ENCODE data around the gene SBNO1.

SBNO1 gene

DNA sequence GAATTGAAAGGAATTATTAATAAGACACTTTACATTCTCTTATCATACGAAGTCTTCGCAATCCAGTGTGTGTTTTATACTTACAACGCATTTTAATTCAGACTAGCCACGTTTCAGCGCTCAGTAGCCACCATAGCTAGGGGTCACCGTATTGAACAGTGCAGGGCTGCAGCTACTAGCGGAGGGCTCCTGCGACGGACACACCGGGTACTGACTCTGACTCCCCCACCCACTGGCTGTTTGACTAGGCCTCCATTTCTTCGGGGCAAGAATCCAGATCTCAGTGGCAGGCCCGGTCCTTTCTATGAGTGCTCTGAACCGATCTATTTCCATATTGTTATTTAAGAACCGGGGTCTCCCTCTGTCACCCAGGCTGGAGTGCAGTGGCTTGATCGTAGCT lies 91.5 kb downstream of the SBNO1 start:
- no peak overlapping the region for H3K4me3 Mint-ChIP-seq
- no peaks in the 10 kb centered on the region for H3K36me3 Mint-ChIP-seq
- no peaks in the 10 kb centered on the region for H3K27me3 Mint-ChIP-seq

DNA sequence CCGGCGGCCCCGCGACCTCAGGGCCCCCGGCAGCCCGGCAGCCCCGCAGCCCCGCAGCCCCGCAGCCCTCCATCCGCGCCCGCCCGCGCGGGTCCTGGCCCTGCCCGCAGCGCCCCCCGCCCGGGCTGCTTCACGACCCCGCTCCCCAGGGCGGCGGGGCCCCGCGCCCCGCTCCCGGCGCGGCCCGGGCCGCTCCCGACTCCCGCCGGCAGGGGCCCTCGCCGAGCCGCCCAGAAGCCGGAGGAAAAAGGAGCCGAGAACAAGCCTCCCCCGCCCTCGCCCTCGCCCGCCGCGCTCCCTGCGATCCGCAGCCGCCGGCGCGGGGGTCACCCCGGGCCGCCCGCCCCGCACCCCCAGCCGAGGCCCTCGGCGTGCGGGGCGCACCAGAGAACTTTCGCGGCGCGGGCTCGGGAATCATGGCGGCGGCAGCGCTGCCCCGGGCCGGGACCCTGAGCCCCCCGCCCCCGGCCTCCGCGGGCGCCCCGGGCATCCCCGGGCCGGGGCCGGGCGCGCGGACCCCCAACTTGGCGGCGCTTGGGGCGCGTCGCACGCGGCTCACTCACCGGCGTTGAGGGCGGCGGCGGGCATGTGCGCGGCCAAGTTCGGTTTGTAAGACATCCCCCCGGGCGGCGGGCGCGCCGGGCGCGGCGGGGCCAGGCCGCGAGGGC lies 93.5 kb downstream of the SBNO1 start:
- Mint-ChIP-seq H3K36me3 (no peaks in the 10 kb centered on the region), H3K4me1 (peaks cover 28% of the 10 kb centered on the region), H3K4me3 (no peak overlapping the region), H3K9me3 (no peaks in the 10 kb centered on the region), H3K27ac (no peak overlapping the region), H3K27me3 (no peaks in the 10 kb centered on the region)
- peak; percentile 78 for ATAC-seq

More for the DNA sequence above, 91.5 kb downstream of the SBNO1 start:
- Mint-ChIP-seq H3K4me1 (peaks cover 29% of the 10 kb centered on the region), H3K9me3 (no peaks in the 10 kb centered on the region), H3K27ac (no peak overlapping the region)
- ATAC-seq, result no peak

DNA sequence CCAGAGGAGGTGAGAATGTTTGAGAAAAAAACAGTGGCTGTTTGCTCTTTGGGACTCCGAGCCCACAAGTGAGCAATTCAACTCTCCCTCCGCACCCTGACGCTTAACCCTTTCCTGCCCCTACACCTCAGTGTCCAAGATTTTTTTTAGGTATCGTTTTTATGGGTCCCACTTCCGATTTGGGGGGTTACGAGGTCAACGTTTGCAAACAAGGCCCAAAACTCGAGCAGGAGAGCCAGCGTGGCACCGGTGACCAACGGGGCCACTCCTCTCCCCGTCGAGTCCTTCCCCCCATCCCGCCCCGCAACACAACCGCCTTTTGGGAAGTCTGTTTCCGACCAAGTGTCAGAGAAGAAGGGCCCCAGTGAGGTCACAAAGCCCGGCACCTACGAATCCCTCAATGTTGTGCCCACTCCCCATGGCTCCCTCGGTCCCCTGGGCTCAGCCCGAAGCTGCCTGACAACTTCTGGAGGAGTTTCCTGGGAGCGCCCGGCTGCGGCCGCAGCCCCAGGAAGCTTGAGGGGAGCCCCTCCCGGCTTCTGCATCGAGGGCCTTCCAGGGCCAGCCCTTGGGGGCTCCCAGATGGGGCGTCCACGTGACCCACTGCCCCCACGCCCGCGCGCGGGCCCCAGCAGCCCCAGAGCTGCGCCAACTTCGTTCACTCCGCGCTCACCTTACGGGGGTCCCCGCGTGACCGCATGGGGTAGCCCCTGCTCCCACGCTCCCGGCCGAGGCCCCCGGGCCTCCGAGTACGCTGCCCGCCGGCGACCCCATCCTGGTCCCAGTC lies 94.2 kb downstream of the SBNO1 start:
- peak overlapping the region; percentile 62 for H3K27ac Mint-ChIP-seq
- H3K9me3 Mint-ChIP-seq, result no peaks in the 10 kb centered on the region
- no peaks in the 10 kb centered on the region for H3K27me3 Mint-ChIP-seq
- peak; percentile 25 for ATAC-seq
- no peaks in the 10 kb centered on the region for H3K36me3 Mint-ChIP-seq
- peaks cover 28% of the 10 kb centered on the region for H3K4me1 Mint-ChIP-seq
- peak overlapping the region; percentile 79 for H3K4me3 Mint-ChIP-seq

DNA sequence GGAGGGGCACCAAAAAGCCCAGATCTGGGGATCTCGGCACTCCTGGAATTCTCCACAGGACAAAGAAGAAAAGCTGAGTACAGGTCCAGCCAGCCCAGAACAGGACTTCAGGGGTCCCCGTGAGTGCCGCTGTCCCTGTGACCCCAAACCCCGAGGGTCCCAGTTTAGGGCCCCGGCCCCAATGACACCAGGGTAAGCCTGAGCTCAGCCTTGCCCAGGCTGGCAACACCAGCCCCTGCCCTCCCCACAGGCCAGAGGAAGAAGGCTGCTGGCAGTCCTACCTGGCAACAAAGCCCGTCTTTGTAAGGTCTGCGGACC lies 94.8 kb downstream of the SBNO1 start:
- H3K36me3 Mint-ChIP-seq, result peaks cover 4% of the 10 kb centered on the region
- no peaks in the 10 kb centered on the region for H3K9me3 Mint-ChIP-seq
- H3K27ac Mint-ChIP-seq, result peak overlapping the region; percentile 62
- ATAC-seq, result no peak
- H3K4me1 Mint-ChIP-seq, result peaks cover 28% of the 10 kb centered on the region
- peak overlapping the region; percentile 79 for H3K4me3 Mint-ChIP-seq
- H3K27me3 Mint-ChIP-seq, result no peaks in the 10 kb centered on the region

DNA sequence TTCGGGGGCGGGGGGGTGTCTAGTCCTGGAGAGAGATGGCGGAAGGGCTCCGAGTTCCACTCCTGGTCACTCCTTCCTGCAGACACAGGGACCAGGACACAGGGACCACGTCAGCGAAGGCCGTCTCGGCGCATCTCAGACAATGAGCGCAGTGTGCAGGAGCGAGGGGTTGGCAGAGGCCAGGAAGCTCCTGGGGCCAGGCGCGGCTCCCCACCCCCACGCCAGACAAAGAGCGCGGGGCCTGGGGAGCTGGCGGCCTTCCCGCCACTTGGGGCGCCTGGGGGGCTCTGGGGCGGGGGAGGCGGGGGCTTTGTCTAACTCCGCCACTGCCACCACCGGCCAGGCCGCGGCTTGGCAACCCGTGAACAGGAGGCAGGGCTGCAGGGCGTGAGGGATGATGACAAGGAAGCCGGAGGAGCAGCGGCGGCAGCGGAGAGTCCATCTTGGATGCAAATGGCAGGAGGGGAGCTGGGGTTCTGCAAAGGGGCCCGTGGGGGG lies 95.2 kb downstream of the SBNO1 start:
- no peaks in the 10 kb centered on the region for H3K9me3 Mint-ChIP-seq
- peak overlapping the region; percentile 62 for H3K27ac Mint-ChIP-seq
- H3K4me1 Mint-ChIP-seq, result peaks cover 28% of the 10 kb centered on the region
- ATAC-seq, result peak; percentile 18
- H3K4me3 Mint-ChIP-seq, result peak overlapping the region; percentile 79
- peaks cover 8% of the 10 kb centered on the region for H3K36me3 Mint-ChIP-seq
- no peaks in the 10 kb centered on the region for H3K27me3 Mint-ChIP-seq

DNA sequence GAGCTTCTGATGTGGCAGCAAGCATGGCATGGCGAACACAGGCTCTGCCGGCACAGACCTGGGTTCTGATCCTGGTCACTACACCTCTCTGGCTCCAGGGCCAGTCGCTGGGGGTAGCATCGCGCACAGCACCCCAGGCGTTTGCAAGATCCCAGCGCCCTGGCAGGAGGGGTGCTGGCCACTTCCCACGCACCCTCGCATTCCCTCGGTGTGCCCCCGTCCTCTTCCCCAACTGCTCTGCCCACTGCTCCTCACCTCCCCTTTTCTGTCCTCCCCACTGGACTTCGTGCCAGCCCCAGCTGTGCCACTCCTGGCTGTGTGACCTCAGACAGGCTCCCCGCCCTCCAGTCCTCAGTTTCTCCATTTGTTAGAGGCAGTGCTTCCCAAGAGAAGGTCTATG lies 95.8 kb downstream of the SBNO1 start:
- Mint-ChIP-seq H3K9me3 (no peaks in the 10 kb centered on the region), H3K36me3 (peaks cover 10% of the 10 kb centered on the region), H3K27ac (peak overlapping the region; percentile 62), H3K4me3 (no peak overlapping the region), H3K27me3 (no peaks in the 10 kb centered on the region), H3K4me1 (peaks cover 28% of the 10 kb centered on the region)
- ATAC-seq, result no peak

DNA sequence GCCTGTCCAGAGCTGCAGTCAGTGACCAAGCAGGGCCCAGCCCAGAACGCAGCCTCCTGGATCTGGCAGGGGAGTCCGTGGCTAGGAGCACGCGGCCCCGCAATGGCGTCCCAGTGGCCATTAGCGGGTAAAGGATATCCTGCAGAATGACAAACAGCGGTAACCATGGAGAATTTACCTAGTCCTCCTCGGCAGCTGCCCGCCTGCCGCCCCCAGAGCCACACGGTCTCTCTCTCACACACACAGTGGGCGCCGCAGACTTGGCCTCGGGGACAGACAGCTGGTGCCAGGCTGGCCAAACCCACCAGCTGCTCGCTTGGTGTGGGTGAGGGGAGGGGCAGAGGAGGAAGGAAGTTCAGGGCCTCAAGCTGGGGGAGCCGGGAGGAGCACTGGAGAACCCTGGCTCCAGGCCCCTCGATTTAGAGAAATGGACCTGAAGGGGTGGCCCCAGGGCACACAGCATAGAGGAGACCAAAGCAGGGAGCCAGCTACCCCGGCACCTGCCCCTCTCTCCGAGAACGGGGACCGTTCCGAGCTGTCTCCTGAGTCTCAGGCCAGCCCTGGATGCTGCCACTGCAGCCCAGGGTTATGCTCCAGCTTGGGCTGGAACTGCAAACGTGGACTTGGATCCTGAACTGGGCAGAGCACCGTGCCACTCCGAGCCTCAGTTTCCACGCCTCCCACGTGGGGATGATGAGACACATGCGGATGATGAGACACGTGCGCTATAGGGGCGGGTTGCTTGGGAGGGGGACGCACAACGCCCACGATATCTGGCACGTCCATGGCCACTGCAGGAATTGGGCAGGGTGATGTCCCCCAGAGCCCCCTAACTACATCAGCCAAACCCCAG lies 96.4 kb downstream of the SBNO1 start:
- Mint-ChIP-seq H3K27ac (peak overlapping the region; percentile 62), H3K4me3 (no peak overlapping the region)
- no peak for ATAC-seq

DNA sequence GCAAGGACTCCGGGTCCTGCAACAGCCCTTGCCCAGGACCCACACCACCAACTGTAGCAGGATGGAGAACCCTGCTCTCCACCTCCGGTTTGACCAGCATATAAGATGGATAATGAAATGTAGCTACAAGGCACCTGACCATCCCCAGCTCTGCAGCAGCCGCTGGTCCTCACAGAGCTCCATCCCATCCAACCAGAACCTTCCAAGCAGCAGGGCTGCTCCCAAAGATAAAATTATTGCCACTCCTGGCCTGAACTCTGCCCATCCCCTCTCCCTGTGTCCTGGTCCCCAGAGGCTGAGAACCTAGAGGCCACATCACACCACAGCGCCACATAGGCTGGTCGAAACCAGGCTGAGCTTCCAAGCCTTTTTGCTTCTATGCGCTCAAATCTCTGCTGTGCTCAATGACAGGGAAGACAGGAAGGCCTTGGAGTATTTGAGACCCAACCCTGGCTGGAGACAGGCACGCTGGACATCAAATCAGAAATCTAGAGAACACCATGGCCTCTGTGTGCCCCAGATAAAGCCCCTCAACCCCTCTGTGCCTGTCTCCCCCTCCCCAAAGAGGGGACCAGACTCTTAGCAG lies 97.2 kb downstream of the SBNO1 start:
- ATAC-seq, result no peak
- Mint-ChIP-seq H3K36me3 (peaks cover 15% of the 10 kb centered on the region), H3K9me3 (no peaks in the 10 kb centered on the region), H3K4me1 (peaks cover 28% of the 10 kb centered on the region), H3K27ac (peak overlapping the region; percentile 62), H3K27me3 (no peaks in the 10 kb centered on the region), H3K4me3 (no peak overlapping the region)

More for the DNA sequence above, 96.4 kb downstream of the SBNO1 start:
- Mint-ChIP-seq H3K4me1 (peaks cover 28% of the 10 kb centered on the region), H3K9me3 (no peaks in the 10 kb centered on the region), H3K36me3 (peaks cover 15% of the 10 kb centered on the region), H3K27me3 (no peaks in the 10 kb centered on the region)

DNA sequence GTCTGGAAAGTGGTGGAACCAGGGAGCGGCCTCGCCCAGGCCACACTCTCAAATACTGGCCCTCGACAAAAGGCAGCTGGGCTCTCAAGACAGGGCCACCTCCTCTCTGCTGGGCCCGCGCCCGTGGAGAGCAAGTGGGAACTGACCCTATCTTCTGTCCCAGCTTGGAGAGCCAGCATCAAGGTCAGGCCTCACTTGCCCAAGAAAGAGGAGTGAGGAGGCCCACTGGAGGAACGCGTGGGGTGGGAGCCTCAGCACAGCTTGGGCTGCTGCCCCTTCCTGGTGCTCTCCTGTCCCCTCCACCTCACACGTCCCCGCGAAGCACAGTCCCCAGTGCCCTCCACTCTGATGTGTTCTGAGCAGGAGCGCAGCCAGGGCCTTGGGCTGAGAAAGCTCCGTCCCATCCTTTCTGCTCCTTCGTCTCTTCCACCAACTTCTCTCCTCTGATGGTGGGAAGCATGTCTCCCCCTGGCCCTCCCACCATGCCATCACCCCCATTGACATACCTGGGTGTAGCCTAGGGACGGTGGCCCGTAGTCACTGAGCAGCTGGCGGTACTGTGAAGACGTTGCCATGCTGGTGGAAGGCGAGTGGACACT lies 97.9 kb downstream of the SBNO1 start:
- no peaks in the 10 kb centered on the region for H3K27me3 Mint-ChIP-seq
- H3K36me3 Mint-ChIP-seq, result peaks cover 15% of the 10 kb centered on the region
- H3K27ac Mint-ChIP-seq, result no peak overlapping the region
- no peak overlapping the region for H3K4me3 Mint-ChIP-seq
- ATAC-seq, result no peak
- H3K9me3 Mint-ChIP-seq, result no peaks in the 10 kb centered on the region
- peaks cover 28% of the 10 kb centered on the region for H3K4me1 Mint-ChIP-seq

DNA sequence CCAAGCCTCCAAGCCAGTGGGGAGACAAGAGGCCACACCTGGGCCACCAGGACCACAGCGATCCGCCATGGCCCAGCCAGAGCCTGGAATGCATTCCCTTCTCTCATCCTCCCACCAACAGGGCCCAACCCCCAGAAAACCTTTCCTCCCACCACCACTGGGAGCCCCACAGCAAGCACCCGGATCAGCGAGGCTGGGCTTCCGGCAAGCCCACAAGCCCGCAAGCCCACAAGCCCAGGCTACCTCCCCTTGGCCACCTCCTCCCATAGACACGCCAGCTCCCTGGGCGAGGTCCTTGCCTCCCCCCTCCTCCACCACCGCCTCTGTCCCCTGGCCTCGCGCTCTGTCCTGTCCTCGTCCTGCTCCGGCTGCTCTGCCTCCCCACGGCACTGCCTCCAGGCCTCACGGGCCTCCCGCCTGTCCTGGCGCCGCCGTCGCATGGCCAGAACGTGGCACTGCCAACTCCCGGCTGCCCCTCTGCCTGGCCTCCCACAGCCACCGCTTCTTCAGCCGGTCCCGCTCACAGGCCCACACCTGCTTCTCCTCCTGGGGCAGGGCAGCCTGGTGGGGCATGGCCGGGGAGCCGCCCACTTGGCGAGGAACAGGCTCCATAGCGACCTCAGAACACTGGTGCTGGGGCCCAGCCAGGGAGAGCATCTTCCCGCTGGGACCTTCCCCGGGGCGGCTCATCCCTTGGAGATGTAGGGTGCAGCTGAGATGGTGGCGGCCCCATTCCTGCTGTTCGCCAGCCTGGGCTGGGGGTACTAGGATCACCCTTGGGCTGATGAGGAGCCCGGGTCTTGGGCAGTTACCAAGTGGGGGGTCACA lies 98.6 kb downstream of the SBNO1 start:
- no peaks in the 10 kb centered on the region for H3K27me3 Mint-ChIP-seq
- H3K27ac Mint-ChIP-seq, result no peak overlapping the region
- H3K9me3 Mint-ChIP-seq, result no peaks in the 10 kb centered on the region
- ATAC-seq, result no peak
- peaks cover 15% of the 10 kb centered on the region for H3K36me3 Mint-ChIP-seq
- no peak overlapping the region for H3K4me3 Mint-ChIP-seq
- peaks cover 28% of the 10 kb centered on the region for H3K4me1 Mint-ChIP-seq

DNA sequence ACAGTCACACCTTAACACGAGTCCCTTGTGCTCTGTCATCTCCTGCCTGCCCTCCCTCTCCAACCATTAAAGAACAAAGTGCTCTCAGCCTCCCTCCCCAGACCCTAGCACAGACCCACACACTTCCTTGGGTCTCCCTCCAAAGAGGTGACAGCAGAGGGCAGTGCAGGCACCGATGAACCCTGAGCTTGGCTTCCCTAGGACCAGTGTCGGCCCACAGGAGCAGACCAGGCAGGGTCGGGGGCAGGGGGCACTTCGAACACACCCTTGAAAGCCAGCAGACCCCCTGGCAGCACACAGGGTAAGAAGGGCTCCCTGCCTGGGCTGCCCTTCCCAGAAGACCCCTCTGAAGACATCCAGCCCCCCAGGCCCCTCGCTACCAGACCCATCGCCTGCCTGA lies 100.0 kb downstream of the SBNO1 start:
- Mint-ChIP-seq H3K4me3 (no peak overlapping the region), H3K27ac (peak overlapping the region; percentile 15), H3K9me3 (no peaks in the 10 kb centered on the region), H3K4me1 (peaks cover 19% of the 10 kb centered on the region), H3K36me3 (peaks cover 27% of the 10 kb centered on the region), H3K27me3 (no peaks in the 10 kb centered on the region)
- peak; percentile 13 for ATAC-seq

DNA sequence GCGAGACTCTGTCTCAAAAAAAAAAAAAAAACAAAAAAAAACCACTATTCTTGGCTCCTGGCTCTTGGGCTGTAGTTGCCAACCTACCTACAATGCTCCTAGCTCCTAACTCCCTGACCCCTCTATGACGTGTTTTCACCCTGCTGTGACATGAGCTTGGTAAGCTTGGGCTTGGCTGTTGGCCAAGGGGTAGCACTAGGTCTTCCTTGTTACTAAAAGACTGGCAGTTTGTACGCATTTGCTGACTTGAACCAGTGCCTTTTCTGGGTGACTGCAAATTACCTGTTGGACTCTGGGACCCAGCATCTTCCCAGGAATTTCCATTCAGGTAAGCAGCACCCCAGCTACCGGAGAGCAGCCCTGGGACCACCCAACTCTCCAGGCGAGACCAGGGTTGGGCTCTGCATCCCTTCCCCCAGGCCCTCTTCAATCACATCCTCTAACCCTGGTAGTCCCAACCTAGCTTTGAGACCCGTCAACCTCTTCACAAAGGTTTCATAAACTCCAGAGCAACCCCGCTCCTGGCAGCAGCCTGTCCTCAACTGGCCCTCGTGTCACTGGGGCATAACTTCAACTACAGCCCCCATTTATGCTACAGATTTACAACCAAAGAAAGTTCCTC lies 101.3 kb downstream of the SBNO1 start:
- no peaks in the 10 kb centered on the region for H3K27me3 Mint-ChIP-seq
- no peaks in the 10 kb centered on the region for H3K9me3 Mint-ChIP-seq
- peaks cover 27% of the 10 kb centered on the region for H3K36me3 Mint-ChIP-seq
- no peak overlapping the region for H3K27ac Mint-ChIP-seq
- H3K4me3 Mint-ChIP-seq, result no peak overlapping the region
- H3K4me1 Mint-ChIP-seq, result peaks cover 5% of the 10 kb centered on the region
- ATAC-seq, result no peak

DNA sequence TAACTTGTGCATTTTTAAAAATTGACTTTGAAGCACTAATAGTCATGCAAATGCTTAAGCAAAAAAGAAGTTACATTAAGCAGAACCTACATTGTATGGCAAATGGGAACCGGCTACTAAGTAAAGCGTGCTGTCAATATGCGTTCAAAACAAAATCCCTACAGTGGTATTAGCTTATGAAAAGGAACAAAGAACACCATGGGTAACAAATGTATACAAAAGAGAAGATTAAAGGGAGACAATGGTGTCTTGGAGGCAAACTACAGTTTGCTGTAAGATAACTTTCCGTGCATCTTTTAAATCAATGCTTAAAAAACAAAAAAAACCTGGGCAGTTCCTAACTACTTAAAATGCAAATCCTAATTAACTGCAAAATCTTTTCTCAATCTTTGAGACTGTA lies 103.5 kb downstream of the SBNO1 start:
- no peak for ATAC-seq
- no peak overlapping the region for H3K4me3 Mint-ChIP-seq
- no peak overlapping the region for H3K27ac Mint-ChIP-seq

DNA sequence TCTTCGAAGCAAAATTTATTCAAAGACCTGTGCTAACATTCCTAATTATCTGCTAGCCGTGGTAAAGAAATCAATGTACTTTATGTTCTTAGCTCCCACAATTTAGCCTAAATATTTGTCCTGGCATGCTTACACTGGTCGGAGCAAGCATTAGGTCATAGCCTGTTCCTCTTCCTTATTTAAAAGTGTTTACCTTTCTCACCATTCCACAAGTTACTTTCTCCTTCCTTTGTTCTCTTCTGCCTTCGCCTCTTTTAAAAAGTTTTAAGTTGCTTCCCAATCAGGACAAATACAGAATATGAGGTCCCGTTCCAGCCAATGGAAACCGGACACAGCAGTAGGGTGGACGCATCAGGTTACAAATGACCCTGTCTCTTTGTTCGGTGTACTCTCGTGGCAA lies 104.6 kb downstream of the SBNO1 start:
- Mint-ChIP-seq H3K4me3 (no peak overlapping the region), H3K27me3 (no peaks in the 10 kb centered on the region), H3K36me3 (peaks cover 37% of the 10 kb centered on the region), H3K4me1 (no peaks in the 10 kb centered on the region), H3K9me3 (no peaks in the 10 kb centered on the region), H3K27ac (no peak overlapping the region)
- ATAC-seq, result no peak

More for the DNA sequence above, 103.5 kb downstream of the SBNO1 start:
- H3K27me3 Mint-ChIP-seq, result no peaks in the 10 kb centered on the region
- peaks cover 33% of the 10 kb centered on the region for H3K36me3 Mint-ChIP-seq
- H3K4me1 Mint-ChIP-seq, result no peaks in the 10 kb centered on the region
- no peaks in the 10 kb centered on the region for H3K9me3 Mint-ChIP-seq

Data from stimulated activated memory B cell treated with anti-CD40 and anti-IgM and Interleukin-4, amounts not matched to agents 10 μg/mL and 1 μg/mL and 100 μg/mL, for 72 hours (primary cell).